Subcutaneous abdominal adipose tissue (tissue), 5 donors: ENCODE data around the gene DNPH1.

Experiments used
- H3K27ac ChIP-seq: one replicate; pipeline ENCODE4 v1.7.0; 2013; ENCODE audit warnings: low read depth, mild to moderate bottlenecking, inconsistent platforms, low read length, moderate library complexity
- H3K27me3 ChIP-seq, 5 donors: one replicate each; pipeline ENCODE4 v1.7.0; 2013; ENCODE audit warnings: low read length in 5 of 5, inconsistent platforms in 1 of 5; ENCODE audit not compliant: control insufficient read depth in 5 of 5, insufficient read depth in 4 of 5
- H3K36me3 ChIP-seq, 5 donors: one replicate each; pipeline ENCODE4 v1.7.0; 2013; ENCODE audit warnings: low read length in 5 of 5; ENCODE audit not compliant: control insufficient read depth in 5 of 5, insufficient read depth in 5 of 5
- H3K4me1 ChIP-seq, 5 donors: one replicate each; pipeline ENCODE4 v1.7.0; 2013; ENCODE audit warnings: low read length in 5 of 5, mild to moderate bottlenecking in 3 of 5, moderate library complexity in 1 of 5; ENCODE audit not compliant: control insufficient read depth in 5 of 5, insufficient read depth in 5 of 5
- H3K4me3 ChIP-seq, 5 donors: one replicate each; pipeline ENCODE4 v1.7.0; 2013; ENCODE audit warnings: low read length in 5 of 5, low read depth in 1 of 5
- H3K9ac ChIP-seq, 5 donors: one replicate each; pipeline ENCODE4 v1.7.0; 2013; ENCODE audit warnings: low read length in 5 of 5, mild to moderate bottlenecking in 4 of 5, moderate library complexity in 3 of 5
- H3K9me3 ChIP-seq, 5 donors: one replicate each; pipeline ENCODE4 v1.7.0; 2013; ENCODE audit warnings: low read length in 5 of 5; ENCODE audit not compliant: control insufficient read depth in 5 of 5
- donor health status: healthy.
- donor health status: healthy.
- donor health status: healthy.
- donor health status: healthy.
- donor health status: healthy.

The DNPH1 gene

GRCh38 chr6:43176423-43176786, 52.9 kb downstream of the DNPH1 start:
- no peaks in the 10 kb centered on the region for H3K9me3 ChIP-seq
- H3K27me3 ChIP-seq, result no peaks in the 10 kb centered on the region
- H3K4me1 ChIP-seq, result peaks cover 12 to 45% (median 37%) of the 10 kb centered on the region in 5 donors
- no peak overlapping the region for H3K4me3 ChIP-seq
- peaks cover 0 to 40% (median 36%) of the 10 kb centered on the region in 5 donors for H3K36me3 ChIP-seq
- H3K9ac ChIP-seq, result peak overlapping the region in 1 of 5 donors; percentile 39
- peak overlapping the region; percentile 92 for H3K27ac ChIP-seq

DNA sequence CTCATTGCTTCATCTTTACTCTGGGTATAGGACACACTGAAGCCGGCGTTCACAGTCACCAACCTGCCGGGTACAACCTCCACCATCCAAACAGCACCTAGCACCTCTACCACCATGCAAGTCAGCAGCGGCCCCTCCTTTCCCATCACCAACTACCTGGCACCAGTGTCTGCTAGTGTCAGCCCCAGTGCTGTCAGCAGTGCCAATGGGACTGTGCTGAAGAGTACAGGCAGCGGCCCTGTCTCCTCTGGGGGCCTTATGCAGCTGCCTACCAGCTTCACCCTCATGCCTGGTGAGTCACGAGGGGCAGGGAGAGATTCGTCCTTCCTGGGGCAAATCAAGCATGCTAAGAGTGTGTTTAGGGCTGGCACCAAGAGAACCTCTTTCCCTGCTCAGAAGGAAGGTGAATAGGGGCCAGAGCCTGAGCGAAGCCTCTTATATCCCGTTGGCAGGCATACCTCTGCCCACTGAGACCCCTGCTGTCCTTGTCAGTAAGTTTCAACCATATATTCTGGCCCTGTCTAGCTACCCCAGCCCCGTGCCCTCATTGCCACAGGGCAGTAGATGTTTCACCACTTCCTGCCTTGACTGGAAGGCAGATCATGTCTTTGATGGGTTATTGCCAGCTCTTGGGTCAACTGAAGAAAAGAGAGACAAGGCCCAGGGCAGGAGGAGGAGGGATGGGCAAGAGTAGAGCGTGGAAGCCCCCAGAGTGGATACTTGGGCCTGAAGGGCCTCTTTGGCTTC, 53.4 kb downstream of the DNPH1 start:
- Histone ChIP-seq H3K4me3 (no peak overlapping the region), H3K27me3 (no peaks in the 10 kb centered on the region), H3K9ac (peak overlapping the region in 1 of 5 donors; percentile 85), H3K27ac (peak overlapping the region; percentile 92), H3K9me3 (no peaks in the 10 kb centered on the region), H3K36me3 (peaks cover 0 to 40% (median 36%) of the 10 kb centered on the region in 5 donors), H3K4me1 (peaks cover 10 to 44% (median 35%) of the 10 kb centered on the region in 5 donors)
